Ishikawa (cell line): ENCODE data around the gene EPHA6.

Experiments
- CEBPB ChIP-seq: IDR thresholded peaks from 2 replicates; pipeline ENCODE4 v1.6.1; 2012
- CREB1 ChIP-seq: IDR thresholded peaks from 2 replicates; pipeline ENCODE4 v1.6.1; 2012; ENCODE audit warnings: low read depth
- EGR1 ChIP-seq: IDR thresholded peaks from 2 replicates; pipeline ENCODE4 v1.6.1; 2012
- EP300 ChIP-seq: IDR thresholded peaks from 2 replicates; pipeline ENCODE4 v1.6.1; 2012; ENCODE audit warnings: borderline replicate concordance
- FOXM1 ChIP-seq: IDR thresholded peaks from 2 replicates; pipeline ENCODE4 v1.6.1; 2012; ENCODE audit warnings: low read depth, borderline replicate concordance
- MAX ChIP-seq: IDR thresholded peaks from 2 replicates; pipeline ENCODE4 v1.6.1; 2012
- NFIC ChIP-seq: IDR thresholded peaks from 2 replicates; pipeline ENCODE4 v1.6.1; 2012
- RAD21 ChIP-seq: IDR thresholded peaks from 2 replicates; pipeline ENCODE4 v1.6.1; 2012; ENCODE audit warnings: low read depth
- REST ChIP-seq: IDR thresholded peaks from 2 replicates; pipeline ENCODE4 v1.6.1; 2012; ENCODE audit warnings: low read depth, mild to moderate bottlenecking
- TAF1 ChIP-seq: IDR thresholded peaks from 2 replicates; pipeline ENCODE4 v1.6.1; 2012; ENCODE audit warnings: low read depth, mild to moderate bottlenecking
- TCF12 ChIP-seq: IDR thresholded peaks from 2 replicates; pipeline ENCODE4 v1.6.1; 2012; ENCODE audit warnings: low read depth
- TEAD4 ChIP-seq: IDR thresholded peaks from 2 replicates; pipeline ENCODE4 v1.6.1; 2012
- USF1 ChIP-seq: IDR thresholded peaks from 2 replicates; pipeline ENCODE4 v1.6.1; 2012
- YY1 ChIP-seq: IDR thresholded peaks from 2 replicates; pipeline ENCODE4 v1.6.1; 2012; ENCODE audit warnings: low read depth
- ZBTB7A ChIP-seq: IDR thresholded peaks from 2 replicates; pipeline ENCODE4 v1.6.1; 2012; ENCODE audit warnings: low read depth

EPHA6 gene

GRCh38 chr3:97043411-97043810, 229.0 kb downstream of the EPHA6 start:
- TF ChIP-seq REST, result no peak
- TF ChIP-seq NFIC, result no peak
- no peak for TF ChIP-seq USF1
- TF ChIP-seq EGR1, result no peak
- no peak for TF ChIP-seq CEBPB

GRCh38 chr3:97057365-97057764, 243.0 kb downstream of the EPHA6 start:
- TF ChIP-seq NFIC (no peak), EGR1 (no peak), MAX (no peak), RAD21 (no peak), YY1 (no peak), TAF1 (no peak), USF1 (no peak), ZBTB7A (no peak), TCF12 (no peak), REST (no peak), FOXM1 (no peak), TEAD4 (no peak), EP300 (no peak), CREB1 (no peak), CEBPB (no peak)

GRCh38 chr3:97059168-97059567, 244.8 kb downstream of the EPHA6 start:
- no peak for TF ChIP-seq EGR1
- TF ChIP-seq TEAD4, result no peak
- TF ChIP-seq EP300, result no peak
- no peak for TF ChIP-seq TCF12
- TF ChIP-seq FOXM1, result no peak

- TF ChIP-seq ZBTB7A, result no peak
- TF ChIP-seq TAF1, result no peak
- TF ChIP-seq RAD21, result no peak
- no peak for TF ChIP-seq NFIC
Observed at GRCh38 chr3:97066531-97066930, 252.1 kb downstream of the EPHA6 start.

- TF ChIP-seq RAD21 (no peak), YY1 (no peak), EP300 (no peak), TAF1 (no peak), TEAD4 (no peak), USF1 (no peak), EGR1 (no peak), ZBTB7A (no peak), REST (no peak), CEBPB (no peak)
Observed at GRCh38 chr3:97070302-97070701, 255.9 kb downstream of the EPHA6 start.

GRCh38 chr3:97074546-97074945, 260.2 kb downstream of the EPHA6 start:
- no peak for TF ChIP-seq CEBPB
- TF ChIP-seq CREB1, result no peak
- TF ChIP-seq TEAD4, result no peak
- TF ChIP-seq YY1, result no peak
- no peak for TF ChIP-seq FOXM1
- TF ChIP-seq NFIC, result no peak
- no peak for TF ChIP-seq REST
